GM21526 (cell line): ENCODE data around the gene KNL1.
"Not testable (repeated sequence)": the region's sequence is repeated elsewhere in the genome, so short reads cannot be mapped to it uniquely, and the experiment has no call there.

ENCODE experiments used
- ATAC-seq: cut with Tn5 transposase; IDR thresholded peaks from one replicate; pipeline ENCODE4 v1.9.1; 2021; ENCODE audit warnings: moderate library complexity; ENCODE audit not compliant: unreplicated experiment, low FRiP score

The KNL1 gene

DNA sequence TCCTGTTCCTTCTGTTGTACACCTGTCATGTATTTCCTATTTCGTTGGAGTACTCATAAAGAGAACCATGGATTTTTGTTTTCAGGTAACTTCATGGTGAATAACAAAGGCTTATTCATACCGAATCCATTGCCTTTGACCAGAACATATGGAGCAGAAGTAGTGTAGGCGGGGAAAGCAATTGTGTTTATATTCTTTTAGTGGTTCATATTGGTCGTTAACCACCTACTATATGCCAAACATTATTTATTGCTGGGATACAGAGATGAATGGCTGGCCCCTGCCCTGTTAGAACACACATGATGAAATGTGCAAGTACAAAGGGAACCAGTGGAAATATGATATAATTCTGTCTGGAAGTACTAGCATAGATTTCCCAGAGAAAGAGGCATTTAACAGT, 15.2 kb upstream of the KNL1 start:
- no peak for ATAC-seq

DNA sequence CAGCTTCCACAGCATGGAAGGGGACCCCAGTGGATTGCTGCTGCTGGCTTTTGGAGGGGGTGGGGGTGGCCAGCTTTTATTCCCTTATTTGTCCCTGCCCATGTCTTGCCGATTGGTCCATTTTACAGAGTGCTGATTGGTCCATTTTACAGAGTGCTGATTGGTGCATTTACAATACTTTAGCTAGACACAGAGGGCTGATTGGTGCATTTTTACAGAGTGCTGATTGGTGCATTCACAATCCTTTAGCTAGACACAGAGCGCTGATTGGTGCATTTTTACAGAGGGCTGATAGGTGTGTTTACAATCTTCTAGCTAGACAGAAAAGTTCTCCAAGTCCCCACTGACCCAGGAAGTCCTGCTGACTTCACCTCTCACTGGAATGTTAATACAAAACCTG, 12.3 kb upstream of the KNL1 start:
- not testable (repeated sequence) for ATAC-seq

DNA sequence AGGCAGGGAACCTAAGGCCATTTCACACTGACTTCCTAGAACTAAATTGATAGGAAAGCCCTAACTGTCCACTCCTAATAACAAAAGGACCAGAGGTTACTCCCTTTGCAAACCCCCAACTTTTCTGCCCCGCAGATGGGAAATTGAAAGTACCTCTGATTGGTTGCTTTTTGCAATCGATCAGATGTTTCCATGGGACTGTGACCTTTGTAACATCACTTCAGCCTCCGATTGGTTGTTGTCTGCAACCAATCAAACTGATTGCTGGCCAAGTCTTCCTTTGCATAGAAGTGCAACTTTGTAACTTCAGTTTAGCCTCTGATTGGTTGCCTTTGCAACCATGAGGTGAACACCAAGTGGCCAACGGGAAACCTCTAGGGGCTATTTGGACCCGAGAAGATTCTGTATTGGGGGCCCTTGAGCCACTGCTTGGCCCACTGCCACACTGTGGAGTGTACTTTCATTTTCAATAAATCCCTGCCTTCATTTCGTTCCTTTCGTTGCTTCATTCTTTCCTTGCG, 11.3 kb upstream of the KNL1 start:
- ATAC-seq, result no peak

DNA sequence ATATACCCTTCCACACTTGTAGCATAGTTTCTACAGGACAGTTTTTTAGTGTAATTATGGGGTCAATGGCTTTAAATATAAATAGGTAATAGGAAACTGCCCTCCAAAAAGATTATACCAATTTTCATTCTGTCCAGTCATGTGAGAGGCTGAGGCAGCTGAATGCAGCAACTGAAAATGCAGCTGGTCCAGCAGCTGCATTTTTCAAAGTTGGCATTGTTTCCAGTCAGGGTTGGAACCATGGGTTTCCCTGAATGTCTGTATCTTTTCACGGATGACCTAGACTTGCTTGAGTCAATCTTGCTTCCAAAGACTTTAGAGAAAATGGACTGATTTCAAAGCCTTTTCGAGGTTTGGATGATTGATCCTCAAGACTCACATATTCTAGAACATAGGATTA, 9.9 kb upstream of the KNL1 start:
- ATAC-seq, result no peak

DNA sequence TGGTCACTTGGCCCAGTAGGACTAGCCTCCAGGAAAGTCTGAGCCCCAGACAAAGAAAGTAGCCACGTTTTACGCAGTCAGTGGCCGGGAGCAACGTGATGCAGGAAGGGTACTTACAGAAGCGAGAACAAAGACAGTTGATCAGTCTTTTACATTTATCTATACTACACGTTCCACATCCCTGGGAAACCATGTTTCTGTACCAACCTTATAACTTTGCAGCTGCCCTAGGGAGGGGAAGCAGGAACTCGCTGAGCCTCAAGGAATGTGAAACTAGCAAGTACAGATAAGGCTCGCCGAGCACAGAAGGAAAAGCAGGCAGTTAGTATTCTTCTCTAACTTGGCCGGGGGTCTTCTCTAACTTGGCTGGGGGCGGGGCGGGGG, 3.4 kb upstream of the KNL1 start:
- ATAC-seq, result no peak

DNA sequence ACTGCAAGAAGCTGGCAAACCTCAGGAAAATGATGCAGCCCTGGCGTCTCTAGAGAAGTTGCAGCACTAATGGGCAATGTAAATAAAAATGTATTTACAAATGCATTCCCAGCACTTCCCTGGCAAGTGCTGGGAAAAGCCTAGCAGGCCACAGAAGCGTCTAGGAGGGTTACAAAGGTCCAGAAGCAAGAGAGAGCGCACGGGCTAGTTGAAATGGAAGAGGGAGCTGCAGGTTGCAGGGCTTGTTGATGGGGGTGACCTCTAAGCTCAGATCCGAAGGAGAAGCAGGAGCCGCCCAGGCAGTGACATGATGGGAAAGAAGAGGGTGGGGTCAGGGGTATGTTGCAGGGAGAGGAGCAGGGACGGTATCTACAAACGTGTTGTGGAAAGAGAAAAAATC, 2.7 kb upstream of the KNL1 start:
- ATAC-seq, result no peak

DNA sequence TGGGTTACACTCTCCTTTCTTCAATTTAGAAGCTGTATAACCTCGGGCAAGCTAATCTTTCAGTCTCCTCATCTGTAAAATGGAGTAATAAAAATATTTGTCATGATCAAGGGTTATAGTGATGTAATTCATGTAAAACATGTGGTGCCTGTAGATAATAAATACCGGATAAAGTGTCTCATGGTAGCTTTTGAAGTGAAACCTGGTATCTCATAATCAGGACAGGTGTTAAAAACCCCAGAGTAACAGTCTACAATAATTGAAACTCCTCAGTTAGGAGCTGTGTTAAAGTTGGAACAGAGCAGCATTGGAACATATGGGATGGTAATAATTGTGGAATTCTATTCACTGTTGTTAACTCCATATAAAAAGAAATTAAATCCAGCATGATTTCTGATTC, 884 bp upstream of the KNL1 start:
- no peak for ATAC-seq

DNA sequence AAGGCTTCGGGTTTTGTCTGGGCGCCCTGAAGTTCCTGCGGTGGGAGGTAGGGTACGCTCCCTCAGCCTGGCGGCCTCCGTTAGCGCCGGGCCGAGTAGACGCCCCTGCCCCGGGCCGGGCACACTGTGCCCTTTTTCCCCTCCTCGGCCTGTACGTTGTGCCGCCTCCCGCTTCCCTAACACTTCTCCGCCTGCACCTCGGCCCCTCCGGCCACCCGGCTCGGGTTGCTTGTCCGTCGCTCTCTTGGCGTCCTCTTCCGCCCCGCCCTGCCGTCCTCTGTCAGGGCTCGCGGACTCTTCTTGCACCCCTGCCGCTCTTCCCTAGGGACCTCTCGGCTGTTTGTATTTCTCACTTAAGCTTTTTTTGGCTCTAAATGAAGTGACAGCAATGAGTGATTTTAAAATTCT, 384 bp downstream of the KNL1 start:
- ATAC-seq, result peak; percentile 36

DNA sequence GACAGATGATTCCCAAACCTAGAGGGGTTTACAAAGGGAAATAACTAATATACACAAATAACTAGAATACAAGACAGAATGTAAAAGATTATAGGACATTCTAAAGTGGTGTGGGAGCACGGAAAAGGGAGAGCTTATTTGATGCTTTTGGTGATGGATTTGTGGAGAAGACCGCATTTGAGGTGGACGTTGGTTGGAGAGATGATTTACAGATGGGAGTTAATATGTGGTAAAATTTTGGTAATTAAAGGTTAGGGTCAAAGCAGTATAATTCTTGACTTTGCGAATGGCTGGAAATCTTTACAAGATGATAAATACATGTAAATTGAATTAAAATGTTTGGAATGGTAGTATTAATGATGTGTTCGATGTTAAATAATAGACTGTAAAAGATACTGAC, 1.2 kb downstream of the KNL1 start:
- ATAC-seq, result no peak

DNA sequence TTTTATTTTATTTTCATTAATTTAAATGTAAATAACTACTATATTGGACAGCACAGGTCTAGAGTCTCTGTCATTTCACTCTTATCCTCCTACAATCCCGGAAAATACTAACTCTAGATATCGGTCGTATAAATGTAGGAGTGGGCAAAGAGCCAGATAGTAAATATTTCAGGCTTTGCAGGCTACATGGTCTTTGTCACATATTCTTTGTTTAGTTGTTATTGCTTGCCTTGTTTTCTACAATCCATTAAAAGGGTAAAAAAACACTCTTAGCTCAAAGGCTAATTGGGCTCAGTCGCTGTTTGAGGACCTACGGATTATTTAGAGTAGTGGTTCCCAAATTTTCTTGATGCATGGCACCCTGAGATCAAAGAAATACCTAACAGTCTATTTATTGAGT, 1.7 kb downstream of the KNL1 start:
- no peak for ATAC-seq

DNA sequence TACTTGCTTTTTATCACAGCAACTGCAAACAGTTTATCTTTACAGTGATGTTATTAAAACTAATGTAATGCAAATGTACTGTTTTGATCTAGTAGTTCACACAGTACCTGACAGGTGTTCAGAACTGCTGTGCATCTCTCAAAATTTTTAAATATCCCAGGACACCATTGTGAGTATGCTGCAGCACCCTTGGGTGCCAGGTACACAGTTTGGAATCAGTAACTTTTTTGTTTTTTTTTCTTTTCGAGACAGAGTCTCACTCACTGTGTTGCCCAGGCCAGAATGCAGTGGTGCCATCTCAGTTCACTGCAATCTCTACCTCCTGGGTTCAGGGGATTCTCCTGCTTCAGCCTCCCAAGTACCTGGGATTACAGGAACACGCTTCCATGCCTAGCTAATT, 3.0 kb downstream of the KNL1 start:
- ATAC-seq, result no peak

DNA sequence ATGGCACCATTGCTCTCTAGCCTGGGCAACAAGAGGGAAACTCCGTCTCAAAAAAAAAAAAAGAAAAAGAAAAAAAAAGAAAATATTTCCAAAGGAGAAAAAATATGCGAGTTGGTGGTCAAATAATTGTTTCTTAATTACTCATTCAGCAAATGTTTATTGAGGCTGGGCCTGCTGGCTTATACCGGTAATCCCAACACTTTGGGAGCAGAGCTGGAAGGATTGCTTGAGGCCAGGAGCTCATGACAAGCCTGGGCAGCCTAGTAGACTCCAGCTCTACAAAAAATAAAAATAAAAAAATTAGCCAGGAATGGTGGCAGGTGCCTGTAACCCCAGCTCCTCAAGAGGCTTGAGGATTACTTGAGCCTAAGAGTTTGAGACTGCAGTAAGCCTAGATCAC, 4.1 kb downstream of the KNL1 start:
- ATAC-seq, result no peak

DNA sequence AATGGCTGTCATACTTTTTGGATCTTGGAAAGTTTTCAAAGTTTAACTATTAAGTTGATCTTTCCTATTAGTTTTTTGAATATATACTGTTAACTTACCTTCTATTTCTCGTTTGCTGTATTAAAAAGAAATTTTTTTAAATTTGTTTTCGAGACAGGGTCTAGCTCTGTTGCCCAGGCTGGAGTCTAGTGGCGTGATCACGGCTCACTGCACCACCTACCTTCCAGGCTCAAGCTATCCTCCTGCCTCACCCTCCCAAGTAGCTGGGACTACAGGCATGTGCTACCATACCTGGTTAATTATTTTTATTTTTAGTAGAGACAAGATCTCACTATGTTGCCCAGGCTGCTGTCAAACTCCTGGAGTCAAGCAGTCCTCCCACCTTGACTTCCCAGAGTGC, 4.6 kb downstream of the KNL1 start:
- no peak for ATAC-seq

DNA sequence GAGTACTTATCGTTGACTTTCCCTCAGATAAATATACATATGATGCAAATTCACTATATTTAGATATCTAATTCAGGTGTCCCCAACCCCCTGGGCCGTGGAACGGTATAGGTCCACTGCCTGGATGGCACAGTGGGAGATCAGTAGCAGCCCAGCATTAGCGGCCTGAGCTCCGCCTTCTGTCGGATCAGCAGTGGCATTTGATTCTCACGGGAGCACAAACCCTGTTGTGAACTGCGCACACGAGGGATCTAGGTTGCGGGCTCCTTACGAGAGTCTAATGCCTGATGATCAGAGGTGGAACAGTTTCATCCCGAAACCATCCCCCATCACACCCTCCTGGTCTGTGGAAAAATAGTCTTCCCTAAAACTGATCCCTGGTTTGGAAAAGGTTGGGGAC, 6.9 kb downstream of the KNL1 start:
- ATAC-seq, result no peak

DNA sequence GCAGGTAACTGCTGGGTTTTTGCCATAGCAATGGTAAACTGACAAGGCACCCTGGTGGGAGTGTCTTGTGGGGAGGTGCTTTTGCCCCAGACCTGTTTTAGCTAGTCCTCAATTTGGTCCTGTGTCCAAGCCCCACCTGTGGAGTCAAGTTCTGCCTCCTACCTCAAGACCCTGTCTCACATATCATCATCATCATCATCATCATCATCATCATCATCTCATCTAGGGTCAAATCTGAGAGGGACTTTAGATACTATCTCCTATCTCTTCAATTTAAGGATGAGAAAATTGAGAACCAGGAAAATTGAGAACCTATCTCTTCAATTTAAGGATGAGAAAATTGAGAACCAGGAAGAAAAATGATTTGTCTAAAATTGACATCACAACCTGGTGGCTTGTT, 9.9 kb downstream of the KNL1 start:
- no peak for ATAC-seq

DNA sequence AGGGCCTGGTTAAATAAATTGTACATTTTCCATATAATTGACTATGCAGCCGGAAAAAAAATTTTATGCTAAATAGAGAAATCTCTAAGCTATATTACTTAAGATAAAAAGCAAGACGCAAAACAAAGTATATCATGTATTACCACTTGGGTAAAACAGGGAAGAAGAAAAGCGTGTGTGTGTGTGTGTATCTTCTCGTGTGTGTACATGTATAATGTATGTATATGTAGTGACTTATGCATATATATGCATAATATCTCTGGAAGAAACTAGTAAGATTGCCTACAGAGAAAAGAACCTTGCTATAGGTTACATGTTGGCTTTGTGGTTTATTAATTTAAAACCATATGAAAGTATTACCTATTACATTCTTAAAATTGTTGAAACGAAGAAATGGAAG, 19.0 kb downstream of the KNL1 start:
- ATAC-seq, result no peak

DNA sequence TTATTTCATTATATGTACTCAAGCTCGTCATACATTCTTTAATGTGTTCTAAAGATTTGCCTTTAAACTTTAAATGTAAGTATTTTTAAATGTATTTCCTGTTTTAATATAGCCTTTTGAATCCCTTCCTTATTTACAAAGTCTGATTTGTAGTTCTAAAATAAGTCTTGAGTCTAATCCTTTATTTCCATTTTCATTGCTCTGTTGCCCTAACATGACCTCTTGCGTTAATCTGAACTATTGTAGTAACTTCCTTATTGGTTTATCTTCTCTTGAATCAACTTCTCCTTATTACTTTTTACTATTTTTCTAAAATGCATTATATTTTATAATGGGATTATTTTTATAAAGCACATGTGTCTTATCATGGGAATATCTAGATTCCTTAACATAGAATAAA, 24.0 kb downstream of the KNL1 start:
- no peak for ATAC-seq

DNA sequence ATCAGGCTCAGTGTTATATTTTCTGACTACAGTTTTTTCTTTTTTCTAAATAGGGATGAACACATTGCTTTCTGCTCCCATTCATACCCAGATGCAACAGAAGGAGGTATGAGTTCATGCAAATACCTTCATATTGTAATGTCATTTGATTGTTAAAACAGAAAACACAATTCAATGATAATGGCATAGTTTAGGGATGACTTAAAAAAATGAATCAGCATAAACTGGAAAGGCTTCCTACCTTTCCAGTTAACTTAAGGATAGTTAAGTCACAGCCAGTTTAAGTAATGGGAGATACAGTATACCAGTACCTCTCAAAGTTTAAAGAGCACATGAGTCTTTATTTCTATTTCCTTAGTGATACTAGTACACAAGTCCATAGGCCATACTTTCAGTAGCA, 24.9 kb downstream of the KNL1 start:
- ATAC-seq, result no peak

DNA sequence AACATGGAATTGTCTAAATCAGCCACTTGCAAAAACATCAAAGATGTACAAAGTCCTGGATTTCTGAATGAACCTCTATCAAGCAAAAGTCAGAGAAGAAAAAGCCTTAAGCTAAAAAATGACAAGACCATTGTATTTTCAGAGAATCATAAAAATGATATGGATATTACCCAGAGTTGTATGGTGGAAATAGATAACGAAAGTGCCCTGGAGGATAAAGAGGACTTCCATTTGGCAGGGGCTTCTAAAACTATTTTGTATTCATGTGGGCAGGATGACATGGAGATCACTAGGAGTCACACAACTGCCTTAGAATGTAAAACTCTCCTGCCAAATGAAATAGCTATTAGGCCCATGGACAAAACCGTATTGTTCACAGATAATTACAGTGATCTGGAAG, 29.3 kb downstream of the KNL1 start:
- ATAC-seq, result no peak

DNA sequence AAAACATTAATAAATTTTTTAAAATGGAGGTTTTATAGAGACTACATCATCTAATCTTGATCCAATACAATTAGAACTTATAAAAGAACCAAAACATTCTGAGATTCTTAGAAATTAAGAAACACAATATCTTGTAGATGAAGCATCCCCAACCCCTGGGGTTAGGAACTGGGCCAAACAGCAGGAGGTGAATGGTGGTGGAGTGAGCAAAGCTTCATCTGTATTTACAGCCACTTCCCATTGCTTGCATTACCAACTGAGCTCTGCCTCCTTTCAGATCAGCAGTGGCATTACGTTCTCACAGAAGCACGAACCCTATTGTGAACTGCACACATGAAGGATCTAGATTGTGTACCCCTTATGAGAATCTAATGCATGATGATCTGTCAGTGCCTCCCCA, 36.3 kb downstream of the KNL1 start:
- ATAC-seq, result no peak

DNA sequence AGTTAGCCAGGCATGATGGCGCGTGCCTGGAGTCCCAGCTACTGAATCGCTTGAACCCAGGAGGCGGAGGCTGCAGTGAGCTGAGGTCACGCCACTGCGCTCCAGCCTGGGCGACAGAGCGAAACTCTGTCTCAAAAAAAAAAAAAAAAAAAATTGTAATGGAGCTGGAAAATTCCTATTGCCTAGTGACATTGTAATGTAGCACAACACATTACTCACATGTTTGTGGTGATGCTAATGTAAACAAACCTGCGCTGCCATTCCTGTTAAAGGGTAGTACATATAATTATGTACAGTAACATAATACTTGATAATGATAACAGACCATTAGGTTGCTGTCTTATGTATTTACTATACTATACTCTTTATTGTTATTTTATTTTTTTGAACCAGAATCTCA, 39.1 kb downstream of the KNL1 start:
- ATAC-seq, result no peak

DNA sequence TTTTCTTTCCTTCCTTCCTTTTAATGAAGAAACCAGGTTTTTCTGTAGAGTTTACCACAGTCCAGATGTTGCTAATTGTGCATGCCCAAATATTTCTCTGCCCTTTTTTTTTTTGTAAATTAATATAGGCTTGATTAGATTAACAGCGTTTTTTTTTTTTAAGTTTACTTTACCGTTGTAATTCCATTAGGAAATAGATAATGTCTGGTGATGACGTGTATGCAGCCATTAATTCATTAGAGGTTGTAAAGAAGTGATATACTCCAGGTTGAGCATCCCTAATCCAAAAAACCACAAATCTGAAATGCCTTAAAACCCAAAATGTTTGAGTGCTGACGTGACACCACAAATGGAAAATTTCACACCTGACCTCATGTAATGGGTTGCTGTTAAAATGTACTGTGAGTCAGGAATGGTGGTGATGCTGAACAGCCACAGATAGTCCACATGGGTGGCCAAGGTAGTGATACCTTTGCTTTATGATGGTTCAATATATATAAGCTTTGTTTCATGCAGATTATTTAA, 43.2 kb downstream of the KNL1 start:
- ATAC-seq, result no peak

DNA sequence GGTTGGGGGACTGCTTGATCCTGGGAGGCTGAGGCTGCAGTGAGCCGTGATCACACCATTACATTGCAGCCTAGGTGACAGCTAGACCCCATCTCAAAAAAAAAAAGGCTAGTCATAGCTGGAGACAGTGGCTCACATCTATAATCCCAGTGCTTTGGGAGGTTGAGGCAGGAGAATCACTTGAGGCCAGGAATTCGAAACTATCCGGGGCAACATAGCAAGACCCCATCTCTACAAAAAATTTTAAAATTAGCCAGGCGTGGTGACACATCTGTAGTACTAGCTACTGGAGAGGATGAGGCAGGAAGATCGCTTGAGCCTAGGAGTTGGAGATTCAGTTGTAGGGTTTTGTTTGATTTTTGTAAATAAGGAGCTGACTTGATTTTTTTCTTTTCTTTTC, 45.6 kb downstream of the KNL1 start:
- no peak for ATAC-seq
